Measurements from ENCODE around the gene ACTN4. TPM values are rescaled to one million over a fixed set of nuclear protein-coding genes. Genes with fewer than 3 reads are reported as not detected.

The ACTN4 gene
- total and polyA plus RNA-seq, 4 experiments from 2014 or later: 4.0 to 155 (median 87.9) TPM

- CTCF ChIA-PET (ENCODE audit: partially characterized antibody): interaction anchor here (0.6 to 3.6 kb wide), 3 partner anchors 17 to 167 kb away, joined by 3 to 17 read pairs (median 6); no protein-coding TSS in a partner anchor
Observed at GRCh38 chr19:38682195-38682867, 34.9 kb downstream of the ACTN4 start.

DNA sequence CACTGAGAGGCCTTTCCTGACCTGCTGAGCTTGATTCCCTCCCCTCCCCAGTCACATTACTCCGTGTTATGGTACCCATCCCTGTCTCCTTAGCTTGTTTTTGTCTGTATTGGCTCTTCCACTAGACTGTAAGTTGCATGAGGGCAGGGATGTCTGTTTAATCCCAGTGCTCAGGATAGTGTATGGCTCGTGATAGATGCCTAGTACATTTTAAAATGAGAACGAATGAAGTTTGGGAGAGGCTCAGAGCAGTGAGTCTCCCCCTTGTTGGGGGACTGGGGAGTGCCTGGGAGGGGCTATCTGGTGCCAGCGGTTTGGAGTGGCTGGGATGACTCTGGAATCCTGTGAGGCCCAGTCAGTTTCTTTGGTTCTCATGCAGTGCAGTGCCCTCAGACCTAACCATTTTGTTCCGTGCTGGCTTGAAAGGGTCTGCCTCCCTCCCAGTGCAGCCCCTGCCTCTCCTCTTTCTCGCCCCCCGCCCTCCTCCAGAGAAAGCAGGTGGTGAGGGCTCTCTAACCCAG is 35.5 kb downstream of the ACTN4 start:
- Mint-ChIP-seq H3K27me3 (no peaks in the 10 kb centered on the region), H3K36me3 (peaks cover 5 to 16% of the 10 kb centered on the region in 2 donors), H3K4me3 (peak overlapping the region in 6 of 8 donors; percentile 25 to 80 (median 44)), H3K4me1 (peaks cover 65 to 99% (median 84%) of the 10 kb centered on the region in 4 donors), H3K27ac (peak overlapping the region; percentile 89 to 97 (median 96)), H3K9me3 (no peaks in the 10 kb centered on the region)
- DNase-seq: no peak
- Histone ChIP-seq H3K27me3 (ENCODE audit: insufficient read depth, low read length) (no peaks in the 10 kb centered on the region), H3K36me3 (ENCODE audit: insufficient read depth, low read length) (no peaks in the 10 kb centered on the region), H3K4me1 (ENCODE audit: insufficient read depth, low read length) (peaks cover 100% of the 10 kb centered on the region), H3K27ac (ENCODE audit: low read depth, low read length) (peak overlapping the region; percentile 44), H3K4me3 (ENCODE audit: low read length in 2 of 2) (no peak overlapping the region), H3K9me3 (ENCODE audit: control insufficient read depth in 1 of 2, low read length in 2 of 2) (no peaks in the 10 kb centered on the region)
- POLR2A ChIA-PET (ENCODE audit: partially characterized antibody): interaction anchor here (1.0 to 3.4 kb wide), 7 partner anchors 8 to 144 kb away, joined by 3 to 16 read pairs (median 4); partner anchors contain the start of gene ACTN4
- intact Hi-C loops (cut with micrococcal nuclease): no loop called here
- CTCF ChIA-PET (ENCODE audit: partially characterized antibody): interaction anchor here (0.6 to 3.6 kb wide), 4 partner anchors 11 to 48 kb away, joined by 3 to 17 read pairs (median 4); no protein-coding TSS in a partner anchor

More at GRCh38 chr19:38682195-38682867, 34.9 kb downstream of the ACTN4 start:
- no peak overlapping the region for H3K4me3 ChIP-seq (ENCODE audit: low read length in 2 of 2)
- H3K4me1 Mint-ChIP-seq: peaks cover 65 to 99% (median 85%) of the 10 kb centered on the region in 4 donors
- H3K36me3 Mint-ChIP-seq: peaks cover 5 to 16% of the 10 kb centered on the region in 2 donors
- H3K27me3 Mint-ChIP-seq: no peaks in the 10 kb centered on the region
- H3K4me3 Mint-ChIP-seq: peak overlapping the region in 6 of 8 donors; percentile 25 to 64 (median 42)
- no peak for DNase-seq
- no peaks in the 10 kb centered on the region for H3K36me3 ChIP-seq (ENCODE audit: insufficient read depth, low read length)
- peak overlapping the region; percentile 89 to 97 (median 94) for H3K27ac Mint-ChIP-seq
- H3K27me3 ChIP-seq (ENCODE audit: insufficient read depth, low read length): no peaks in the 10 kb centered on the region
- no peaks in the 10 kb centered on the region for H3K9me3 Mint-ChIP-seq
- peak overlapping the region; percentile 44 for H3K27ac ChIP-seq (ENCODE audit: low read depth, low read length)
- H3K9me3 ChIP-seq (ENCODE audit: control insufficient read depth in 1 of 2, low read length in 2 of 2): no peaks in the 10 kb centered on the region
- intact Hi-C loops (cut with micrococcal nuclease): no loop called here
- peaks cover 100% of the 10 kb centered on the region for H3K4me1 ChIP-seq (ENCODE audit: insufficient read depth, low read length)
- POLR2A ChIA-PET (ENCODE audit: partially characterized antibody): interaction anchor here (0.6 to 3.4 kb wide), 6 partner anchors 8 to 33 kb away, joined by 3 to 20 read pairs (median 6); no protein-coding TSS in a partner anchor

- H3K4me1 ChIP-seq (ENCODE audit: insufficient read depth, low read length): peaks cover 98% of the 10 kb centered on the region
- CTCF ChIA-PET (ENCODE audit: partially characterized antibody): interaction anchor here (1.2 to 3.6 kb wide), 3 partner anchors 10 to 48 kb away, joined by 3 to 17 read pairs (median 5); no protein-coding TSS in a partner anchor
- Mint-ChIP-seq H3K27ac (peak overlapping the region; percentile 89 to 97 (median 96)), H3K9me3 (no peaks in the 10 kb centered on the region), H3K4me1 (peaks cover 59 to 94% (median 79%) of the 10 kb centered on the region in 4 donors), H3K36me3 (peaks cover 5 to 11% of the 10 kb centered on the region in 2 donors), H3K4me3 (peak overlapping the region in 7 of 8 donors; percentile 35 to 80 (median 53)), H3K27me3 (no peaks in the 10 kb centered on the region)
- no peak overlapping the region for H3K4me3 ChIP-seq (ENCODE audit: low read length in 2 of 2)
- no peaks in the 10 kb centered on the region for H3K36me3 ChIP-seq (ENCODE audit: insufficient read depth, low read length)
- H3K27me3 ChIP-seq (ENCODE audit: insufficient read depth, low read length): no peaks in the 10 kb centered on the region
- intact Hi-C loops (cut with micrococcal nuclease): no loop called here
- peak in 2 of 5 donors; percentile 35 to 89 for DNase-seq
- H3K27ac ChIP-seq (ENCODE audit: low read depth, low read length): peak overlapping the region; percentile 58
- POLR2A ChIA-PET (ENCODE audit: partially characterized antibody): interaction anchor here (0.7 to 2.5 kb wide), 7 partner anchors 9 to 145 kb away, joined by 3 to 7 read pairs (median 3); partner anchors contain the start of gene ACTN4
- no peaks in the 10 kb centered on the region for H3K9me3 ChIP-seq (ENCODE audit: control insufficient read depth in 1 of 2, low read length in 2 of 2)
Observed at GRCh38 chr19:38683393-38684077, 36.1 kb downstream of the ACTN4 start.

- DNase-seq: peak in 4 of 5 donors; percentile 46 to 76 (median 50)
Observed at GRCh38 chr19:38684078-38684861, 36.8 kb downstream of the ACTN4 start.

DNA sequence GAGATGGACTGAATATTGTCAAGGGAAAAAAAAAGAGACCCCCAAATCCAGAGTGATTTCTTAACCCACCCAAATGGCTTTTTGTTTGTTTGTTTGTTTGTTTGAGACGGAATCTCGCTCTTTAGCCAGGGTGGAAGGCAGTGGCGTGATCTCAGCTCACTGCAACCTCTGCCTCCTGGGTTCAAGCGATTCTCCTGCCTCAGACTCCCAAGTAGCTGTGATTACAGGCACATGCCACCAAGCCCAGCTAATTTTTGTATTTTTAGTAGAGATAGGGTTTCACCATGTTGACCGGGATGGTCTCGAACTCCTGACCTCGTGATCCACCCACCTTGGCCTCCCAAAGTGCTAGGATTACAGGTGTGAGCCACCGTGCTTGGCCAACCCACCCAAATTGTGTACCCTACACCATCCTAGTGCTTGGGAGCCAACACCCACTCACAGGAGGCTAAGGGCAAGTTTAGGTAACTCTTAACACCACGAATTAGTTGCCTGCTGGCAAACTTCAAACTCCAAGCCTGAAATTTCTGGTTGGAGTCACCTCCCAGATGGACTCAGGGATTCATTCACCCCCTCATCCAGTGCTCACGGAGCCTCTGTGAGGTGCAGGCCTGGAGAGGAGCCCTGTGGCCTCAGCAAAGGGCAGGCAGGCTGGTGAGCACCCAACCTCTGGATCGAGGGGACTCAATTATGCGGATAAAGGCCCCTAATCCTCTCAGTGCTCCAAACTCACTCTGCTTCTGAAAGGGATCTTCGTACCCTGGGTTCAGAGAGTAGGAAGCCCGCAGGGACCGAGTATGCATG is 37.6 kb downstream of the ACTN4 start:
- Mint-ChIP-seq H3K27ac (peak overlapping the region; percentile 89 to 97 (median 96)), H3K4me3 (peak overlapping the region in 4 of 8 donors; percentile 4 to 81 (median 54)), H3K9me3 (no peaks in the 10 kb centered on the region), H3K4me1 (peaks cover 54 to 92% (median 75%) of the 10 kb centered on the region in 4 donors), H3K36me3 (peaks cover 5 to 10% of the 10 kb centered on the region in 2 donors), H3K27me3 (no peaks in the 10 kb centered on the region)
- intact Hi-C loops (cut with micrococcal nuclease): no loop called here
- POLR2A ChIA-PET (ENCODE audit: partially characterized antibody): interaction anchor here (1.8 to 2.5 kb wide), 3 partner anchors 16 to 38 kb away, joined by 7 to 18 read pairs (median 12); partner anchors contain the start of gene ACTN4
- Histone ChIP-seq H3K4me1 (ENCODE audit: insufficient read depth, low read length) (peaks cover 96% of the 10 kb centered on the region), H3K27me3 (ENCODE audit: insufficient read depth, low read length) (no peaks in the 10 kb centered on the region), H3K4me3 (ENCODE audit: low read length in 2 of 2) (no peak overlapping the region), H3K36me3 (ENCODE audit: insufficient read depth, low read length) (no peaks in the 10 kb centered on the region), H3K9me3 (ENCODE audit: control insufficient read depth in 1 of 2, low read length in 2 of 2) (no peaks in the 10 kb centered on the region), H3K27ac (ENCODE audit: low read depth, low read length) (peak overlapping the region; percentile 58)
- no peak for DNase-seq
- CTCF ChIA-PET (ENCODE audit: partially characterized antibody): interaction anchor here (1.3 kb wide), 1 partner anchor 11 kb away, joined by 3 read pairs; no protein-coding TSS in a partner anchor

More at GRCh38 chr19:38684078-38684861, 36.8 kb downstream of the ACTN4 start:
- Mint-ChIP-seq H3K27me3 (no peaks in the 10 kb centered on the region), H3K36me3 (peaks cover 5 to 11% of the 10 kb centered on the region in 2 donors), H3K9me3 (no peaks in the 10 kb centered on the region), H3K4me1 (peaks cover 57 to 92% (median 76%) of the 10 kb centered on the region in 4 donors), H3K27ac (peak overlapping the region; percentile 89 to 97 (median 96)), H3K4me3 (peak overlapping the region in 6 of 8 donors; percentile 35 to 80 (median 52))
- ChIA-PET POLR2A (ENCODE audit: partially characterized antibody) (interaction anchor here (0.7 to 2.5 kb wide), 5 partner anchors 10 to 146 kb away, joined by 3 to 7 read pairs (median 3); partner anchors contain the start of gene ACTN4), CTCF (ENCODE audit: partially characterized antibody) (interaction anchor here (1.2 to 3.6 kb wide), 3 partner anchors 10 to 49 kb away, joined by 3 to 17 read pairs (median 5); no protein-coding TSS in a partner anchor)
- H3K27ac ChIP-seq (ENCODE audit: low read depth, low read length): peak overlapping the region; percentile 58
- H3K9me3 ChIP-seq (ENCODE audit: control insufficient read depth in 1 of 2, low read length in 2 of 2): no peaks in the 10 kb centered on the region
- H3K4me1 ChIP-seq (ENCODE audit: insufficient read depth, low read length): peaks cover 98% of the 10 kb centered on the region
- H3K27me3 ChIP-seq (ENCODE audit: insufficient read depth, low read length): no peaks in the 10 kb centered on the region
- intact Hi-C loops (cut with micrococcal nuclease): no loop called here
- no peak overlapping the region for H3K4me3 ChIP-seq (ENCODE audit: low read length in 2 of 2)
- no peaks in the 10 kb centered on the region for H3K36me3 ChIP-seq (ENCODE audit: insufficient read depth, low read length)

Measured in CD4-positive, alpha-beta memory T cell (primary cell).